Stimulated activated CD8-positive, alpha-beta memory T cell treated with anti-CD3 and anti-CD28 coated beads, Interleukin-7, amount 100 ng/mL, for 4 hours (primary cell): ENCODE measurements around the gene DLK1.

ENCODE experiments used
- DNase-seq, 2 donors: peaks; one replicate each; pipeline ENCODE4 v3.0.0-alpha.2; 2020; ENCODE audit warnings: low read depth in 2 of 2

The DLK1 gene

DNA sequence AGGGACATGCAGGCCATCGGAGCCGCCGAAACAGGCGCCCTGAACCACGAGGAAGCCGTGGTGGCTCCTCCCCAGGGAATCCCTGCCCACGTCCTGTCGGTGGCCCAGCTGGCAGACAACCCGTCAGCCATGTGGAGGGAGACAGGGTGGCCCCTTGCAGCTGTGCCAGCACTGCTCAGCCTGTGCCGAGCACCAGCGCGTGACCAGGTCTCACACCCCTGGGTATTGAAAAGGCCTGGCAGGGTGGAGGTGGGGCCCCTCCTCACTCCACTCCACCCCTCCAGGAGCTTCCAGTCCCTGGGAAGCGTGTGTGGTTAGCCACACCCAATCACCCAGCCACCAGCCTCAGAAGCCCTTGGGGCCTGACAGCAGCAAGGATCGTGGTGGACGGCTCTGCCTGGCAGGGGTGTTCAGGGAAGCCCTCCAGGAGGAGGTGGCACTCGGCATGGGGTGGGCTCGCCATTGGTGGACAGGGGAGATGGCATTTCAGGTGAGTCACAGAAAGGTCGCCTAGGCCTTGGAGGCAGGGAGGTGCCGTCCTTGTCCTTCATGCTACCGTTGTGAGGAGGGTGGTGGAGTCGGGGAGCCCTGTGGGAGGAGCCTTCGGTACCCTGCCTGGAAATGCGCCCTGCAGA, 12.3 kb upstream of the DLK1 start:
- DNase-seq = no peak

DNA sequence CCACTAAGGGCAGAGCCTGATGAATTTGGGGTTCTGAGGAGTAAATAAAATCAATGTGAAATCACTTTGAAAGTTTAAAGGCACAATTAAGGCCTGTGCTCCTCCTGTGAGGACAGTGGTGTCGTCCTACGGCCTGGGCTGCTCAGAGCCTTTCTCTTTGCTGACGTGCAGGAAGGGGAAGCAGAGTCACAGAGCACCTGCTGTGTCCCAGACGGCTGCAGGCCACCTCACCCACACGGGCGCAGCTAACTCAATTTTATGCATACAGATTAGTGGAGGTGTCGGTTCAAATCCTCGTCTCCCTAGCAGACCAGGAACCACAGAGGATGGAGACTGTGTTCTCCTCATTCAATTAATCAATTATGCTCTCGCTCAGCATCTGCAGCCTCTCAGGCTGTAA, 11.4 kb upstream of the DLK1 start:
- DNase-seq = no peak

DNA sequence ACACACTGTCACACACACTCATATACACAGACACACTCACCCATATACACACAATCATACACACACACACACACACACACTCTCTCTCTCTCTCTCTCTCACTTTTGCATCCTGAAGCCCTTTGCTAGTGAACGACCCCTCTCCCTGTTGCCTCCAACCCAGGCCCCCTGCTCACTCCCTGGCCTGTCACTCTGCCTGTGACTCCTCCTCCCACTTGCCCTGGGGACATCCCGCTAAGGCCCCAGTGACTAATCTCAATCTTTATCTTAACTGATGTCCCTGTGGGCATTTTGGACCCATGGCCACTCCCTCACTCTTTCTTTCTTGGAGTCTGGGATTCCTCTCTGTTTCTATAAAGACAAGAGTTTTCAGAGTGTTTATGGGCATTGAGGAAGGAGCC, 10.9 kb upstream of the DLK1 start:
- DNase-seq = no peak

DNA sequence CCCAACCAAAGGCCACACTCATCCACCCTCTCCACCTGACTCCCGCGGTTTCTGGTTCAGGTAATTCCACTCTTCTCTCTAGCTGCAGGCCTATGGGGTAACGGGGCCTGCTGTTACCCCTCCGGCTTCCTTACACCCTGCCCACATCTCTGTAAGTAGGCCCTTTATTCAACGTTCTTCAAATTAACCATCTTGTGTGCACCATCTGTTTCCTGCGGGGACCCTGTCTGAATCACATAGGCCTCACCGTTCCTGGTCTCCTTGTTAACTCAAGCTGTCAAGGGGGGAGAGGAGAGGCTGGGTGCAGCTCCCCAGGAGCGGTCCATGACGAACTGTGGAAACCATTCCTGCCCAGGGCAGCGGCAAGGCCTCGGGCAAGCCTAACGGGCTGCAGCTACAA, 9.3 kb upstream of the DLK1 start:
- no peak for DNase-seq

DNA sequence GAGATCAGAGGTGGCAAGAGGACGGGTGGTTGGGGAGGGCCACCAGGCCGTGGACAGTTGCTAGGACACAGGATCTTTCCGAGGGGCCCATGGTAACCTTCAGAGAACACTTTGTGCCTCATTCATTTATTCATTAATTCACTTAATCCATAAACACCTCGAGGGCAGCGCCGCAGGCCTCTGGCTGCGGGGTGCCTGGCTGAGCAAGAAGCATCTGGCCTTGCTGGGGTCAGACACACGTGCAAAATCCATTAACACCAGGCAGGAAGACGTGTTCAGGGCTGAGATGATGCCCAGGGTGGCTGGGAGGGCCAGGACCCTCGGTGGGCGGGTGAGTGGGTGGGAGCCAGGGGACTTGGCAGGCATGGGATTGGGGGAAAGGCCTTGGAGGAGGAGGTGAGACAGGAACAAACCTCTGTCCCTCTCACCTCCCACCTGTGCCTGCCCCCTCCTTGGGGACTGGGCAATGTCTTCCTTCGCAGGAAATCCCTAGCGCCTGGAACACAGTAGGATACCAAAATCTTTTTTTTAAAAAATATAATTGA, 6.6 kb upstream of the DLK1 start:
- no peak for DNase-seq

DNA sequence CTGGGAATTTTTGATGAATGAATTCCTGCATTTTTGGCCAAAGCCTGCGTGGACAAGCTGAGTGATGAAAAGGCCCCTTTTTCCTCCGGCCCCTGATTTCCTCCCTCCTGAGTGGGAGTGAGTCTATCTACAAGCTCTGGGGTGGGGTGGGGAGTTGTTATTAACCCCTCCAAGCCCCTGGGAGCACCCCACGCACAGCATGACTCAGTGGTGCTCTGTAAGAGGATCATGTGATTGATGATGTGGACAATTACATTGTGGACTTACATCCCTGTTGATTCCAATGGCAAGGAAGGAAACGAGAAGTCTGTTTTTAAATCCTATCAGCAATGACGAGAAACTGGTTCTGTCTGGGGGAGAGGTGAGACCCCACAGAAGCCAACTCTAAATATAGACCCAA, 5.1 kb upstream of the DLK1 start:
- no peak for DNase-seq

DNA sequence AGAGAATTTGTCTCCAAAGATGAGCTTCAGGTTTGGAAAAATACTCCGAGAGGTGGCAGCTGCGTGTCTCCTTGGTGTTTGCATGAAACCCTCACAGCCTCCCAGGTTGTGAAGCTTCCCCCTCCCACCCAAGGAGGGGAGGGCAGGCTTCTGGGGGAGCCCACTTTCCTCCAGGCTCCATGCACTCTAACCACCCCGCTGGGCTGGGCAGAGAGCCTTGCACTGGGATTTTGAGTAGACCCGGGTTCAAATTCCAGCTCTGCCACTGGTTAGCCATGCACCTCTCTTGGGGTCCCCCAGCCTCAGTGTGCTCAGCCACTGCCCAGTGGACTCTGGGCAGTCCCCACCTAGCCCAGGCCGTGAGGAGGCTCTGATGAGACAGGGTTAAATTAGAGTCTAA, 4.3 kb upstream of the DLK1 start:
- no peak for DNase-seq

DNA sequence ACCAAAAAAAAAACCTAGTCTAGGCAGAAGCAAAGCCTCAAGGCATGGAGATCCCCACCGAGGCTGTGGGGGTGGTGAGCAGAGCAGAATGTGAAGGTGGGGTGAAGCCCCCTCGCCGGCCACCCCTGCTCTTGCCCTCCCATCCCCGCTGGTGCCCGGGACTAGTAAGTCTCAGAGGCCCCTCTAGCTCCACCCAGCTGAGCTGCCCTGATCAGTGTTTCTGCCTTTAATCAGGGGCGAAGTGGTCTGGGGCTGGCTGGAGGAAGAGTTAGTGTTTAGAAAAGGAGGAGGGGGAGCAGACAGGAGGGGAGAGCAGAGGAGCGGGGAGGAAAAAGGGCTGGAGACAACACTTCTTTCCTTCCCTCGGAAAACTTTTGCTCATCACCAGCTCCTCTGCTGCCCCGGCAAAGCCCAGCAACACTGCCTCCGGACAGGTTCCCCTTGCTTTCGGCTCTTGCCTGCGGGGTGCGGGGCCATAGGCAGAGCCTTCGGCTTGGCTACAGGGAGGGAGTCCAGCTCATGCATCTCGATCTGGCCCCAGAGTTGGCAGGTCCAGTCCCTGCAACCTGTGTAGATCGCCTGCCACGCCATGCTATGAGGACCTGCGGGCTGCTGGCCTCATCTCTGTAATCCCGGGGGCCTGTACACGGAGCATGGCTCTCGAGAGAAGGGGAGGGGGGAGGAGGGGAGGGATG, 3.4 kb upstream of the DLK1 start:
- DNase-seq = no peak

DNA sequence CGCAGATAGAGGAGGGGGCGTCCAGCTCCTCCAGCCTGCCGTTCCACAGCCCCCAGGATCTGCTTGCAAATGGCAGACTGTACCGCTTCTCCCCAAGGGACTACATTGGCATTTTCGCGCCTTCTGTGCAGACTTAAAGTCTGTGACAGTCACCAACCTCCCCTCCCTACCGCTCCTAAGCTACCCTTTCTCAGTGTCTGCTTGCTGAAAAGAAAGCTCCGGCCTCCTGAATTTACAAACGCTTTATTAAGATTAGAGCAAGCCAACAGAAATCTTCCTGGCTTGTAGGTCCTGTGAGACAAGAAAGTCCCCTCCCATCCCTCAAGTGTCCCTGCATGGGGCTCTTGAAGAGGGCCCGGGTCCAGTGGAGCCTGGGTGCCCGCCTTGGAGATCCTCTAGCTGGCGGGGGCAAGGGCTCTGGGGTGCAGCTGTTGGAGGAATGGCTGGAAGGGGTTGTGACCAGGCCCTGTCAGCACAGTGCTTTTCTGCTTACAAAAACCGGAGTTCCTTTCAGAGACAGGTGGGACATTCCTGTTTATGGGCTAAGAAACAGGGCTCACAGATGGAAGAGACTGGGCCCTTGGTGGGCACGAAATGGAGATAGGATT, 2.8 kb upstream of the DLK1 start:
- DNase-seq = no peak

DNA sequence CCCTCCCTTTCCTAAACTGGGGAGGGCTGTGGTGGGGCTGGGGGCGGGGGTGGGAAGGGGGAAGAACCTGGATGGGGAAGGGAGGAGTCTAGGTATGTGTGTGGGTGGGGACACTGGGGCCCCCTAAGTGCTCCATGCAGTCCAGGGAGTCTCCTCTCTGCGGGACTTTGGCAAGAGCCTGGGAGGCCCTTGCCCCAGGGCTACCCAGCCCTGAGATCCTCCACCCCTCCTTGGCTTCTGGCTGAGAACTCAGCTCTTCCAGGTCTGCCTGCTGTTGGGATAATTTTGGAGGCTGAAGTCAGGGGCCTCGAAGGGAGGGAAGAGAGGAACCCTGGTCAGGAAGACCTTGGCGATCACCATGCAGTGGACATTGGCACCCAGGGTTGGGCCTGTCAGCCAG, 2.2 kb upstream of the DLK1 start:
- DNase-seq = no peak

DNA sequence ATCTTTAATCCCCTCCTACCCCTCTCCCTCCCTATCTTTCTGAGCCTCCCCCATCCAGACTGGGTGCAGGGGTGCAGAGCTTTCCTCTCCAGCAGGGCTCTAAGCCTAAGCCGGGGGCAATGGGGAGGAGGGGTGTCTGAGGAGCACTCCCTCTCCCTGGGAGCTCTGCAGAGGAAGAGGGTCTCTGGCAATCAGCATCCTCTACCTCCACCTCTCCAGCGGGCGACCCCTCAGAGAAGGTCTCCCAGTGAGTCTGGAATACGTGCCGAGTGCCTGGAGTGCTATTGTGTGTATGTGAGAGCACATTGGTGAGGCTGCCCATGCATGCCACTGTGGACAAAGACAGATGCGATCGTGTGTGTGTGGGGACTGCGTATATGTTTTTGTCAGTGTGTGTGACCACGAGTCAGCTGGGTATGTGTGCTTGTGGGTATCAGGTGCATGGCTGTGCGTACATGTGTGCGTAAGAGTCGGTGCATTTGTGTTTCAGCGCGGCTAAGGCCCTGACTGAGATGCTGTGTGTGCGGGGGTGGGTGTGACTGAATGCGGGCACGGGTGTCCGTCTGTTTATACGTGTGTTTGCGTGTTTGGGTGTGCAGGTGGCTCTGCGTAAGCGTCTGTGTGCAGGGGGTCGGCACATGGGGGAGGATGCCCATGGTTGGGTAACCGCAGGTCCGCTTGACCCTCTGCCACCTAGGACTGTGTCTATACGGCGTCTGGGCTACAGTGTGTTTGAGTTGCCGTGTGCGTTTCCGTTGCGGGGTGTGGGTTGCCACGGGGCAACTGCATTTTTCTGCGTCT, 905 bp upstream of the DLK1 start:
- DNase-seq = no peak

DNA sequence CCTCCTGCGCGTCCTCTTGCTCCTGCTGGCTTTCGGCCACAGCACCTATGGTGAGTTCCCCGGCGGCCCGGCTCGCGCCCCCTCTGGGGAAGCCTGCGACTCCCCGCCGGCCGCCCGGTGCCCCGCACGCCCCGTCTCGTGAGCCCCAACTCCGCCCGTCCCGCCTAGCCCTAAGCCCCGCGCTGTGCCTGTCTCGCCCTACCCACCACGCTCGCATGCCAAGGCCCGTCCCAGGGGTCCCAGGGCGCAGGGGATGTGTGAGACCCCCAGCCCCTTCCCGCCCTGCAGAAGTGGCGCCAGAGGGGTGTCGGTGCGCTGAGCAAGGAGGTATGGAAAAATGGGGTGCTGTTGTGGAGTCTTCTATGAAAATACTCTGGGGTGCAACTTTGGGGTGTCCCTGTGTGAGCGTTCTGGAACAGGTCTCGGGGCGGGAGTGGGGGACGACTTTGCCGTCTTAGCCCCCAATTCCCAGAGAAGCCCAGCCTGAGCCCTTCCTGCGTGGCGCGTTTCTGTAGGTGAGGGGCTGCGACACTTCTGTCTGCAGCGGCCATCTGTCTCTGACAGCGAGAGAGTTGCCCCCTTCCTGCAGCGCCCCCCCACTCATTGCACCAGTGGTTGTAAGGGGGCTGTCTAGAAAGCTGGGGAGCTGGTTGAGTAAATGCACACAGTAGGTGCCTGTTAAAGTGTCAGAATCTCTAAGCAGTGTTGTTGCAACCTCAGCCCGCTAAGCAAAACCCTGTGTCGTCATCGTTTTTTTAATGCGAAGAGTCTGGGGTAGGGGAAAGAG, 587 bp downstream of the DLK1 start:
- DNase-seq = no peak

DNA sequence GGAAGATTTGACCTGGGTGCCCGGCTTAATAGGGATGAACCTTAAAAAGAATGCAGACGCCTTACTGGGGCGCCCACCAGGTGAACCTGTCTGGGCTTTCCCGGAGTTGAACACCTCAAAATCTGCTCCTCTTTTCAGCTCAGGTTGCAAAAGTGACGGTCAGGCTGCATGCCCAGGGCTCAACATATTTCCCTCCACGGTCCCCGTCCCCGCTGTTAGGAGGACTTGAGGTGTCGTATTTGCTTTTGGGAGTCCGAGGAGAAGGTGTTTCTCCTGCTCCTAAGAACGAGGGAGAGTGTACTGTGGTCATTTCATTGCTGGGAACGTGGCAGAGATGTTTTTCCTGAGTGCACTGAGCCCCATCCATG, 1.2 kb downstream of the DLK1 start:
- no peak for DNase-seq

DNA sequence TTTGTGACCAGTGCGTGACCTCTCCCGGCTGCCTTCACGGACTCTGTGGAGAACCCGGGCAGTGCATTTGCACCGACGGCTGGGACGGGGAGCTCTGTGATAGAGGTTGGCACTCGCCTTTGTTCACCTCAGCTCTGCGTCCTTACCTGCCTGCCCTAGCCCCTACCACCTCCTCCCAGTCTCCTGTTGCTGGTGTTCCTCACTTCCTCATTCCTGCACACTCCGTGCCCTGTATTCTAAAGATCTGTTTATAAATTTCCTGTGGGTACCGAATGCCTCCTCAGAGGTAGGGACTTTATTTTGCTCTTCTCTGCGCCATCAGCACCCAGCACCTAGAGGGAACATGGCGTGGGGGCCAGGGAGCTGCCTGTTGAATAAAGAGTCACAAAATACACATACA, 2.3 kb downstream of the DLK1 start:
- no peak for DNase-seq

DNA sequence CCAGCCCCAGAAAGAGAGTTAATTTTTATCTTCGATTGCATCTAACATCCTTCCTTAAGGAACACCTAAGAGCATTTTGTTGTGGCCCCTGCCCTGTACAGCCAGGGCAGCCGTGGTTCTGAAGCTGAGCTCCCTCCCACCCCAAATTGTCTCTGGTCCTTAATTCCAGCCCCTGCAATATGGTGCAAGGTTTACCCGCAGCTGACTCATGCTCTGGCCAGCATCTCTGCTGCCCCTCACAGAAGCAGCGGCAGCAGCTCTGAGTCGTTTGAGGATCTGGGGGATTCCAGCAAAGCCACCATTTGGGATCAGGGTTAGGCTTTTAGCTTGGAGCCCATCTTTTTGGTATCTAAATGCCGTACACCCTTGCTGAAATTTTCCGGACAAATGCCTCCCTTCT, 3.3 kb downstream of the DLK1 start:
- no peak for DNase-seq

DNA sequence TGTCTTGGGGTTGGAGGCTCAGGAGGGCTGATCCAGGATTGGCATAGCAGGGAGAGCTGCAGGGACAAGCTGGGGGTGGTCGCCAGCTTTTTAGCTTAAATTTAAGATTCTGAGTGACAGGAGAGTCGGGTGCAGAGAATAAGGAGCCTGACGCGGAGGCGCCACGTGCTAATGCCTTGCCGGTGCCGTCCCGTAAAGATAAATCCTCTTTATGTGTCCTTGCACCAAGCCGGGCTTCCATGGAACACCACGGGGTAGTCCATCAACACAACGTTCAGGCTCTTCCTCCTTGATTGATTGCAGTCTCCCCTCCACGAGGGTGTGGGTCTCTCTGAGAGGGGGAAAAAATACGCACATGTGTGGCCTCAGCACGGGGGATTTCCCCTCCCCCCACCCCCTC, 3.9 kb downstream of the DLK1 start:
- DNase-seq = no peak

DNA sequence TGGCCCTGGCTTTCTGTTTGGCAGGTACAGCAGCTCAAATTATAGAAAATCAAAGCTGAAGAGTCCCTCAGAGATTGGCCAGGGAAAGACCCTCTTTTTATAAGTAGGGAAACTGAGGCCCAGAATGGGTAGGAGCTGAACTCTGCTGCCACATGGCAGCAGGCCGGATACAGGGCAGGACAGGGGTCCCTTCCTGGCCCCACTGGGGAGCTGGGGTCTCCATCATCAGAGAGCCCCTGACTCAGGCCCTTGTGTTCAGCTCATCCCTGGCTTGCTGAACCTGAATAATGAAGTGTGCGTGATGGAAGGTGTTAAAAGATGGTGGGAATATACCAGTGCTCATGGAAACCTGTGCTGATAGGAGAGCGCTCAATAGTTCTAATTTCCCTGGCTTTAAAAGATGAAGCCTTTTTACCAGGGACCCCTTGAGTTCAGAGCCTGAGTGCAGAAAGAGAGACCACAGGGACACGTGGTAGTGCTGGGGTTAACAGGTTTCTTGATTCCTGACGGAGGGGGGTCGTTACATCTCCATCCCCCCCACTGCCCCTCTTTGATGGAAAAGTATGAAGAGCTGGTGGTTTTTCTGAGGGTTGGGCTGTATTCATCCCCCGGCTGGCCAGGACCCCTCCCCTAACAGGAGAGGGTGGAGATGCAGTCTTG, 4.4 kb downstream of the DLK1 start:
- no peak for DNase-seq

DNA sequence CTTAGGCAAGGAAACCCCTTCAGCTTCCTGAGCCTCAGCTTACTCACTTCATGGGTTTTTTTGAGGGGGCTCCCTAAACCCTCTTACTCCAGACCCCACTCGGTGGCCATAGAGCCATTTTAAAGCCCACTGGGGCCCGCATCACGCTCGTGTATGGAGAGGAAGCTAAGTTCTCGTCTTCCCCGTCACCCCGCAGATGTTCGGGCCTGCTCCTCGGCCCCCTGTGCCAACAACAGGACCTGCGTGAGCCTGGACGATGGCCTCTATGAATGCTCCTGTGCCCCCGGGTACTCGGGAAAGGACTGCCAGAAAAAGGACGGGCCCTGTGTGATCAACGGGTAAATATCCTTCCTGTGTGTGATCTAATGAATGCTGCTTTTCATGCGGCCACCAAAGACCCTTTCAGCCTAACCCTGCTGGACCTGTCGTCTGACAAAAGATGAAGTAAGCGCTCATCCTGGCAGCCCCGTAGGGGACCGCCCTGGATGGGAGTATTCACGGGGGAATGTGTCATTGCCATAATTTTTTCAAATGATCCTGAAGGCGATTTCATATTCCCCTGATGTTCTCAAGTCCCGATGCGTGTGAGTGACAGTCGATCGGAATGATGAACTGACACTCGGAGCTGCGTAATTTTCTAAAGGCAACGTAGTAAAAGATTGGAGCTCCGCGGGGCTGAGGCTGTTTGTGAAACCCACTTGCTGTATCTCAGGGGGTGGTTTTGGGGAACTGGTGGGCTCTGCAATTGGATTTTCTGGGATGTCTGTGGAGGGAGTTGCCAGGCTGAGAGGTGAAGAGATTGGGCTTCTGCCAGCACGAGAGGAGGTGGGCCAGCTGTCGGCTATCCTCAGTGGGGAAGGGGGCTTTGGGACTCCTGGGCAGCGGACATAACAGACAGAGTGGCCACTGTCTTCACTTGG, 5.4 kb downstream of the DLK1 start:
- no peak for DNase-seq

DNA sequence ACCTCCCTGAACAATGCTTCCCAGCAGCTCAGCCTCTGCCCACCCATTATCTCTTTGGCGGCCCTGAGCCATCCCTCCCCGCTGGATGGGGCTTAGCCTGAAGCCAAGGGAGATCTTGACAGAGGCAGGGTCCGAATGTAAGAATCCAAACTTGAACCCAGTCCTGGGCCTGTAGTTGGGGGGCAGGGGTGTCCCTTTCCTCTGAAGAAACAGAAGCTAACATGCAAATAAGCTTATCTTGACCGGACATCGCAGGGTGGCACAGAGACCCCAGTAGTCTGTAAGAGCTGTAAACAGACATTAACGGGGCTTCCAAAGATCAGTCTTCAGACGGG, 6.0 kb downstream of the DLK1 start:
- no peak for DNase-seq

DNA sequence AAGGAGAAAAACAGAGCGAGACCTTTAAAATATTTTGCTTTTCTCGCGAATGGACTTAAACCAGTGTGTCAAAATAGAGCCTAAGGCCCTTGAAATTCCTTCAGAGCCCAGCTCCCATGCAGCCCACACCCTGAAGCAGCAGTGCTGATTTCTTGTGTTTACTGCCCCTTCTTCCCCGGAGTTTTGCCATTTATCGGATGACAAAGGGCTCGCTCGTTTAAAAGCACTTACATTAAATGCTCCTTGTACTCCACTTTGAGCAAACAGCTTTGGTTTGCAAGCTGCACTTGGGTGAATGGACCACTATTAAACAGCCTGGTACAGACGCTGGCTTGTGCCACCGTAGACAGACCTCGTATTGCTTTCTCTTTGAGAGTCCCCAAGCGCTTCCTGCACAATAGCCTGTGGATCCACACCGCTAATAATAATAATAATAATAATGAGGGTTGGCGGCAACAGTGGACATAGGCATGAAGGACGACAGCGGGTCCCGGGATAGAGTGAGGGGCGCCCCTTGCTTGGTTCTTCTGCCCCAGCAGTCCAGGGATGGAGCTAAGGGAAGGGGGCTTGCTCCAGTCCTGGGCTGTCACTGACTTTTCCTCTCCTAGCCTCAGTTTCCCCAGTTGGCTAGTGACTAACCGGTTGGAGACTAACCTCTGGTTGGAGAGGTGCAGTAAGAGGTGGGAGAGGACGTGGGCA, 6.6 kb downstream of the DLK1 start:
- DNase-seq = no peak
